ENCODE measurements around the gene CALY.

The CALY gene

DNA sequence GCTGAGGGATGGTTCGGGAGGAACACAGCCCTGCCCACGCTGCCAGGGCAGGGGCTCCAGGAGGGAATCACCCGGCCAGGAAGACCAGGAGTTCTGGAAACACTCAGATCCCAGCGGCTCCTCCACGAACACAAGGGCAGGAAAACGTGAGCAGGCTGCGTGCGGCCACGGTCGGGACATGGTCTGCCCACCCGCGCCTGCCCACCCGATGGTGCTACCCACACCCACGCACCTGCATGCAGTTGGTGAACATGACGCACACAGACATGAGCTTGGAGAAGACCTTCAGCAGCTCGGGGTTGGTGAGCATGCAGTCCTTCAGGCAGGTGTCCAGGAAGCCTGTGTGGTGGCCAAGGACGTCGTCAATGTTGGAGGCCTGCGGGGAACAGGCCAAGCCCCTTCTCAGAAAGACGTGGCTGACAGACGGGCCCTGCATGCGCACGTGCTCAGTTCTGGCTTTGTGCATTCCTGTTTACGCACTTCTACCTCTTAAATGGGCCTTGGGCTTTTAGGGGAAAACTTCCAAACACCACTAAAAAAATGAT, 53.8 kb downstream of the CALY start:
- DNase-seq: no peak

DNA sequence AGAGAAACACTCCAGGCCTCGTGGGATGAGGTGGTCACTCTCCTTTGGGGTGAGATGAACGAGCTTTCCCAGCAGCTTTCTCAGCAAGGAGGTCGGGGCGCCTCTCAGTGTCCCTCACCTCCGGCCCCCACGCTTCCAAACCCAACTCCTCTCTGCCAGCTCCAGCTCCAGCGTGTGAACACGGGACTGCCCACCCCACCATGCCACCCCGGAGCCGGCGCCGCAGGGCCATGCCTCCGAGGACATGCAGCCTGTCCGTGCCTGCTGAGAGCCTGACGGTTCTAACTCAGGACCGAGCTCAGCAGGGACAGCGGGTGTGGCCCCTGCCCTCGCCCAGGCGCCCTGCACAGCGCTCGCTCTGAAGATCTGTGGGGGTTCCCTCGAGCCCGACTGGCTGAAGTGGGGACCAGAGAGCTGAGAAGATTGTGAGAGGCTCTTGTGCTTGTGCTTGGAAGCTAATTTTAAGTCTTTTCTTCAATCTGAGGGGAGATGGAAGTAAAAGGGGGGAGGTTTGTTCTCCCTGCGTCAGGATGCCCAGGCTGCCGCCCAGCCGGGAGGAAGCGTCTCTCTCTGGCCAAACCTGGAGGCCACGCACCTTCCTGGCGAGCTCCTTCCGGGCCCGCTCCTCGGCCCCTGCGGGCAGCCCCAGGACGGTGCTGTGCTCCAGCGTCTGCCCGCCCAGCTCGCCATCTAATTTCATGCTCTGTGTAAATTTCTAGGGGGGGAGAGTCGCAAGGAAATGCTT, 54.9 kb downstream of the CALY start:
- no peak for DNase-seq

DNA sequence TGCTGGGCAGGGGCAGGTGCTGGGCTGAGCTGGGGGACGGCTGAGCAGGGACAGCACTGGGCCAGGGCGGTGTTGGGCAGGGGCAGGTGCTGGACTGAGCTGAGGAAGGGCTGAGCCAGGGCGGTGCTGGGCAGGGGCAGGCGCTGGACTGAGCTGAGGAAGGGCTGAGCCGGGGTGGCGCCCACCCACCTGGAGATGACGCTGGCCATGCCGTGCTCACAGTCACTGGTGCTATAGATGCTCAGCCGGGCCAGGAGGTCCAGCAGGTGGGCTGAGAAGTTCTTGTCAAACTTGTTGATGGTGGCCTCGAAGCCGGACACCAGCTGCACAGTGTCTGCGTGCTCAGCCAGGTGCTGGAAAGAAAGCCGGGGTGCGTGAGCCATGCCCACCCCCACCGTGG, 55.6 kb downstream of the CALY start:
- no peak for DNase-seq

DNA sequence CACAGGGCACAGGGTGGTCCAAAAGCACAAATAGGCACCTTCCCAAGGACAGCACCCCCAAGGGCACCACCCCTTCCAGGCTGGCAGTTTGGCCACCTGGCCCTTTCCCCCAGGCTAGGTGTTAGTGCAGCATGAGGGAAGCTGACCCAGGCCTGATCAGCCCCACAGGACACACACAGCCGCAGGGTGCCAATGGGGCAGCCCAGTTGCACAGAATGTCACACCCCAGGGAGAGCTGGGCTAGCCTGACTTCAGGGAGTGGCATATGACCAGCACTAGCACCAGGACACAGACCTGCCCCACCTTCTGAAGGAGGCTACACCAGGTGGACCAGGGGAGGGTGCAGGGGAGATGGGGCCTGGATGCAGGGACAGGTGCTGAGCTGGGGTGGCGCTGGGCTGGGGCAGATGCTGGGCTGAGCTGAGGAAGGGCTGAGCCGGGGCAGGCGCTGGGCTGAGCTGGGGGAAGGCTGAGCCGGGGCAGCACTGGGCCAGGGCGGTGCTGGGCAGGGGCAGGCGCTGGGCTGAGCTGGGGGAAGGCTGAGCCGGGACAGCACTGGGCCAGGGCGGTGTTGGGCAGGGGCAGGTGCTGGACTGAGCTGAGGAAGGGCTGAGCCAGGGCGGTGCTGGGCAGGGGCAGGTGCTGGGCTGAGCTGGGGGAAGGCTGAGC, 56.2 kb downstream of the CALY start:
- DNase-seq: no peak

DNA sequence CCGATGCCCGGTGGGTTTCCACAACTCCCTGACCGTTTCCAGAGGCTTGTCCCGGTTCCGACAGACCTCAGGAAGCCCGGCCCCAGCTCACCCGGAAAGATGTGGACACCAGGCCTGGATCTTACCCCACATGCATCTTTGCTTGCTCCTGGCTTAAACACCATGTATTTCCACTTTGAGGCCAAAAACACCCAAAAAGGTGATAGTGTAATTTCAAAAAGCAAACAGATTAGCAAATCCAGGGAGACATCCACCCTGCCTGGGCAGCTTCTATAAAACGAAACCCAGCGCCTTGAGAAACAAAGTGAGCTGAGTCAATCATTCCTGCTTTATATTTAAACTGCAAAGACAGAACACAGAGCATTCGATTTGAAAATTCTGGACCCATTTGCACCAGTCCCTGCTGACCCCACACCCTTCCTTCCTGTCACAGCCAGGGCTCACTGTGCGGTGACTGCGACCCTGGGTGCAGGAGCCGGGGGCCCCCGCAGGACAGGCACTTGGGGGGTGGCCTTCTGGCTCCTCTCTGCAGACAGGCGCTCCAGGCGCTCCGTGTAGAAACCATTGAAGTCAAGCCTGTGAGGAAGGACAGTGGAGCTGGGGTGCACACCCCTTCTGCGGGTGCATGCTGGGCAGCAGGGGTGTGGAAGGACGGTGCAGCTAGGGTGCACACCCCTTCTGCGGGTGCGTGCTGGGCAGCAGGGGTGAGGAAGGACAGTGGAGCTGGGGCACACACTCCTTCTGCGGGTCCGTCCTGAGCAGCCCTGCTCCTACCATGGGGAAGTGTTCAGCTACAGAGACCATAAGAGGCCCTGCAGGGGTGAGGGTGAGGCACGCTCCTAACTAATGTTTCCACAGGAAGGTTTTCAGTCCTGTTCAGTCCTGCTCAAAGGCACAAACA, 57.1 kb downstream of the CALY start:
- no peak for DNase-seq

DNA sequence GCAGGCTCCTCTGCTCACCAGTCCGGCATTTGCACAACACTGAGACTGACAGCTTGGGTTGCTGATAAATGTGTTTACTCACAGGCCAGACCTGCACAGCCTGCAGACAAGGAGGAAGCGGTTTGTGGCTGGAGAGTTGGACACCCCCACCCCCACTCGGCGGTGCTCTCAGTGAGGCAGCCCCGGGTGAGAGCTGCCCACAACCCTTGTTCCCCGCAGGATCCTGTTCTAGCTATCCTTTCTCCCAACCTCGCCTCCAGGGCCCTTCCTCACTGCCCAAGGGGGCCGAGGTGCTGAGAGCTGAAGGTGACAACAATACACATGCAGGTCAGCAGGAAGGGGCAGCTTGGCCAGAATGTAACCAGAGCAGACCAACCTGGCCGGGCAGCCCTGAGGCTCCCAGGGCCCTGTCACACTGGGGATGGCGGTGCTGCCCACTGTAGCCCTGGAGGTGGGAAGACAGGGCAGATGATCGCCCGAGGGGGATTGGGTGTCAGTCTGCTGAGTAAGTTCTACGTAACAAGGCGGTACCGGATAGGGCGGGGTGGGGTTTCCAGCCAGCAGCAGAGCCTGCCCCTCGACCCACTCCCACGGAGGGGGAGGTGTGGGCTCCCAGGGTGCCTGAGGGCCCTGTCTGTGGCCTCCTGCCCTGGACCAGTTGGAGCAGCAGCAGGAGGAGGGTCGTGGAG, 58.0 kb downstream of the CALY start:
- no peak for DNase-seq

DNA sequence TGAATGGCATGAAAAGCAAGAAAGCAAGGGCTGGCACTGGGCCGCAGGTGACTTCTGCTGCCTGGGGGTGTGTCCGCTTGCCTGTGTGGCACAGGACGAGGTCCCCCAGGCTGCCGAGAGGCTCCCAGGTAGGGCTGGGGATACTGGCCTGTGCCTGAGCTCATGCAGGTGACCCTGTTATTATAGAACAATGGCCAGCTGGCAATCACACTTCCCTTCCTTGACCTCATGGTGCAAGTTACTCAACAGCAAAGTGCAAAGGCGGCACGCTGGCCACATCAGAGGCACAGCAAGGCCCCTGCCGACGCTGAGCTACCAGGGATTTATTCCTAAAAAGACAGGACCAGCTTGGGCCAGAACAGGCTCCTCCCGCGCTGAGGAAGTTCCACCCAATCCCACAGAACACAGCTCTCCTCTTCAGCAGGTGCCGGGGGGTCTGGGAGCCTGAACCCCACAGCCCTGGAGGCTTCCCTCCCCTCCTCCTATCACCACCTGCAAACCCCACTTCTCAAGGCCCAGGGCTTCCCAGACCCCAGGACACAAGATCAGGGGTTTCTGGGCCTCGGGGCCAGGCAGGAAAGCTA, 58.6 kb downstream of the CALY start:
- DNase-seq: no peak

DNA sequence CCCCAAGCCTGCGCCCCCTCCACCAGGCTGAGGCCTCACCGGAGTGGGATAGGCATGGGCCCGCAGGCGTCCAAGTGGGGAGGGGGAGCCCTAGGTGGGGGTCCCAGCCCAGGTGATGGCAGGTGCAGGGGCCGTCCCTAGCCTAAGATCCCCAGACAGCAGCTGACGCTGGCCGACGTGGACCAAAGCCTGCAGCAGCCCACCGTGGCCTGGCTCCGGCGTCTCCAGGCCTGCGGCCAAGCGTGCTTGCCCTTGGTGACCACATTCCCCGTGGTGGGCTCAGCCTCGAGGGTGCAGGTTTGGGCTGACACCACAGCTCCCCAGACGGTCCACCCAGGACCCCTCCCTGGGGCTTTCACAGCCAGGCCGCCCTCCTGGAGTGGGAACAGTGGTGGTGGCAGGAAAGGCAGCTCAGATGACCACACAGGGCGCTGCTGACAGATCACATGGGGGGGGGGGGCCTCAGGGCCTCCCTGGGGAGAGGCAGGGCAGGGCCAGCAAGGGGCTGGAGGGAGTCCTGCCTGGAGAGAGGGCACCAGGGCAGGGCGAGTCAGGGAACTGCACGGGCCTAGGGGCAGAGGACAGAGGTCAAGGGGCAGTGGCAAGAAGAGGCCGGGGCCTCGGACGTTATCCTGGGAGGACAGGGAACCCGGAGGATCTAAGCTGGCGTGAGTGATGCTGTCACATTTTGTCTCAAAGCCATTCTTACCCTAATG, 59.3 kb downstream of the CALY start:
- DNase-seq: no peak

DNA sequence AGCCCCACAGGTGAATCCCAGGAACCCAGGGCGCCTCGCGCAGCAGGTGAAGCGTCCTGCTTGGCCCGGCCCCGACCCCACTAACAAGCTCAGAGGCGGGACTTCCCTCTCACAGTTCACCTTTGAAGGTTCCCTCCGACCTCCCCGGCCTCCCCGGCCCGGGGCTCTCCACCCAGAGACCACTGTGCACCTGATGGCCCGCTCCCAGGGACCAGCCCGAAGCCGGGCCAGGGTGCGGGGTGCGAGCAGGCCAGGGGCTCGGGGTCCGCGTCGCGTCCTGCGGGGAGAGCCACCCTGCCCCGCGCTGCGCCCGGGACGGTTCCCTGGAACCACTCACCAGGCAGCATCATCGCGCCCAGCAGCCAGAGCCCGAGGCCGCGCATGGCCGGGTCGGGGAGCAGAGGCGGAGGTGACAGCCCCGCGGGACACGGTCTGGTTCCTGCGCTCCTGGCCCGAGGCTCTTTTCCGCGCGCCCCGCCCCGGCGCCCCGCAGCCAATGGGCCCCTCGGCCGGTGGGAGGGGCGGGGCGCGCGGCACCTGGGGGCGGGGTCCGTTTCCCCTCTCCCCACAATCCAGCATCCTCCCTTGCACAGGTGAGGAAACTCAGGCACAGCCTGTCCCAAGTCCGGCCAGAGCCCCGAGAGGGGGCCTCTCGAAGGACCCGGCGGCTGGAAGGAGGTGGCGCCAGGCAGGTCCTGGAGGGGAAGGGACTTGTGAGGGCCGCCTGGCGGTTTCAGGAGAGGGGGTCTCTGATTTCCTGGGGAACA, 60.1 kb downstream of the CALY start, which contains the start of gene ADAM8:
Gene ADAM8, minus strand, starts transcription at position 434 of the 767 bp plus-strand sequence. Its CDS starts 51 bp downstream, at position 383.
- DNase-seq: no peak

DNA sequence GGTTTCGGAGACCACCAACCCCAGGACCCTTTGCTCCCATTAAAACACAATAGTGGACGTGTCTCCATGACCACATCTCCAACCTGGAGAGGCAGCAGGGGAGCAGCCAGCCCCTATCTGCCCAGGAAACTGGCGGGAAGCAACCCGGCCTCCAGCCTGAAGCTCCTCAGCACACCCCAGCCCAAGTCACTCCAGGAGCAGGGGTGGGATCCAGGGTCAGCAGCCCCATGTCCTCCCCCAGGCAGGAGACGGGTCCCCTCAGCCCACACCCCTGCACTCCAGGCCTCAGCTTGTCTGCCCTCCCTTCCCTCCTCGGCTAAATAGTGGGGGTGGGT, 60.6 kb downstream of the CALY start:
- no peak for DNase-seq

DNA sequence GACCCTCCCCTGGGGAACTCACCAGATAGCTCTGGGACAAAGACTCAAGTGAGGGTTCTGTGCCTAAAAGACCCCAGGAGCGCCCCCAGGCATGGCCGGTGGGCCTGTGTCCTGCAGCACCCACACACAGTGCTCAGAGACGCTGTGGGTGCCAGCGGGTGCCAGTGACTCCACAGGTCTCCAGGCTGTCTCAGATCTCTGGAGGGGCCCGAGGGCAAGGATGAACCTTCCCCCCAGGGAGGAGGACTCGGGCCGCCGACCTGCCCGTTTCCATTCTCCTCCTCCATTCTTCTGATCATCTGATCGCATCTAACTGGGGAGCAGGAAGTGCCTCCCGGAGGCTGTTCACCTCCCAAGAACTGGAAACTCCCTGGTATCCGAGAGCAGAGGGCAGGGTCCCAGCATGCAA, 61.0 kb downstream of the CALY start:
- DNase-seq: no peak

DNA sequence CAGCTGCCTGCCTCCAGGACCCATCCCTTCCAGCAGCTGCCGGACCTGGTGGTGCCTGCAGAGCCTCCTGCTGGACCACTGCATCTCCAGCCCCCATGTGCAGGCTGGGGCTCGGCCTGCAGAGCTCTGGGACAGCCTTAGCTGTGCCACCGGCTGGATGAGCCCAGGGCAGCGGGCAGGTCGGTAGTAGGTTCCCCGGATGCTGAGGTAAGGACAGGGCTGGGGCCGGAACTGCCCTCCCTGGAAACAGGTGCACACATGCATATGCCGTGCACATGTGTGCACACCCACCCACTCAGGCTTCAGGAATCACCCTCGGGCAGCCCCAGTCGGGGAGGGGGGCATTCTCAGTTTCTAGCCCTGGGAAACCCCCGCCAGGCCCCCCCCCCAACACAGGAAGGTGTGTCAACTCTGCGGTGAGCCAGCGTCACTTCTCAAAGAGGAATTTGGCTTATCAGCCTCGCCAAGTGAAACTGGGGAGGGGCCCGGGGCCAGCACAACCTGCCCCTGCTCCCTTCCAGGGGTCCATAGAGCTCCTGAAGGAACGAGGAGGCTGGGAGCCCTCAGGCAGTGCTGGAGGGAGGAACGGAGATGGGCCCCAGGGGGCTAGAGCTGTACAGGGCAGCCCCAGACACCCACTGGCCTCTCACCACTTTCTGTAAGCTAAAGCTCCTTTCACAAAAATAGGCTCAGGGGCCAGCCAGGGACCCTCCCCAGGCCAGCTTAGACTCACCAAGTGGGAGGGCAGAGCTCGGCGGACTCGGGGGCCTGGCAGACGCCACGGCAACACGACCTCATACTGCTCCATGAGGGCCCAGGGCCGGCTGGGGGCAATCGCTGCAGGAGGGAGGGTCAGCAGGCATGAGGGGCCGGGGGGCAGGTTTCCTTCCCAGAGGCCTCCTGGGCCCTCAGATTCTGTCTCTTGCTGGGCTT, 61.7 kb downstream of the CALY start:
- no peak for DNase-seq
